K562 (cell line): ENCODE data around the gene SOCS3. TPM values are rescaled to one million over a fixed set of nuclear protein-coding genes. Genes with fewer than 3 reads are reported as not detected.
A peak's percentile ranks its signal among the peaks of the same experiment; 100 is the strongest.

Experiments used
- ARNT ChIP-seq, 2 experiments: fragments of 450-650 bp; IDR thresholded peaks; 2 replicates each; pipeline ENCODE4 v1.6.1; 2016; ENCODE audit warnings: mild to moderate bottlenecking in 1 of 2
- GTF3C2 ChIP-seq: IDR thresholded peaks from 3 replicates; pipeline ENCODE4 v1.6.1; 2011; ENCODE audit warnings: borderline replicate concordance, mild to moderate bottlenecking, moderate library complexity; ENCODE audit not compliant: insufficient read length; ENCODE audit errors: extremely low read depth
- HNRNPLL ChIP-seq: fragments of 200-400 bp; formaldehyde crosslinking; IDR thresholded peaks from 2 replicates; pipeline ENCODE4 v1.6.1; 2017; ENCODE audit warnings: low read length, low read depth, mild to moderate bottlenecking; ENCODE audit not compliant: poor library complexity, severe bottlenecking
- ILF3 ChIP-seq: fragments of 450-650 bp; IDR thresholded peaks from 2 replicates; pipeline ENCODE4 v1.6.1; 2018; ENCODE audit warnings: antibody characterized with exemption, mild to moderate bottlenecking, moderate library complexity, borderline replicate concordance
- NRF1 ChIP-seq, 2 experiments: fragments of 450-650 bp; IDR thresholded peaks in 1 of 2; conservative IDR thresholded peaks in 1 of 2; 2 replicates each; pipeline ENCODE4 v1.6.1; 2014; ENCODE audit warnings: mild to moderate bottlenecking in 2 of 2
- PHF20 ChIP-seq: fragments of 450-650 bp; IDR thresholded peaks from 2 replicates; pipeline ENCODE4 v1.6.1; 2018; ENCODE audit not compliant: partially characterized antibody
- RAD21 ChIP-seq, 2 experiments: fragments of 250-450 bp in 1 of 2; fragments of 450-650 bp in 1 of 2; sonication (Bioruptor Pico) in 1 of 2; formaldehyde crosslinking in 1 of 2; IDR thresholded peaks in 1 of 2; conservative IDR thresholded peaks in 1 of 2; 2 replicates each; pipeline versions ENCODE4 v1.4.0 to v1.8.0; 2020 to 2022; ENCODE audit warnings: mild to moderate bottlenecking in 2 of 2, moderate library complexity in 1 of 2
- U2AF2 ChIP-seq: fragments of 200-400 bp; formaldehyde crosslinking; optimal IDR thresholded peaks from 2 replicates; pipeline ENCODE3; 2017; ENCODE audit warnings: low read depth, mild to moderate bottlenecking, low read length
- VEZF1 ChIP-seq: fragments of 200-800 bp; sonication (Bioruptor generic); IDR thresholded peaks from 2 replicates; pipeline ENCODE4 v1.6.1; 2017; ENCODE audit warnings: missing genetic modification characterization, missing compliant biosample characterization
- ZNF395 ChIP-seq: fragments of 200-800 bp; sonication (Bioruptor generic); IDR thresholded peaks from 2 replicates; pipeline ENCODE4 v1.6.1; 2017; ENCODE audit warnings: missing genetic modification characterization, missing compliant biosample characterization
- polyA plus RNA-seq, 8 experiments: library from polyadenylated mRNA; depleted of rRNA in 4 of 8; stranded (reverse) in 5 of 8; unstranded in 3 of 8; fragments of >200 nt; fragmentation: Nextera tagmentation in 2 of 8; fragmentation: Illumina TruSeq in 1 of 8; extraction: Ambion mirVana in 2 of 8; extraction: Trizol in 1 of 8; gene quantifications; 2 replicates each; pipeline versions ENCODE4 v1.2.1 to v1.2.3, GENCODE V29; 2011 to 2014; ENCODE audit warnings: inconsistent platforms in 1 of 8, missing spikeins in 1 of 8
- total RNA-seq, 7 experiments: library from RNA; depleted of rRNA in 6 of 7; stranded (reverse); fragments of >200 nt in 6 of 7; fragmentation: Illumina TruSeq in 2 of 7; extraction: Trizol in 2 of 7; gene quantifications; 2 replicates each; pipeline versions ENCODE4 v1.2.1 to v1.2.3, GENCODE V29; 2011 to 2021; ENCODE audit warnings: low replicate concordance in 1 of 7

Gene SOCS3
- total and polyA plus RNA-seq, 9 of the 15 experiments (the other 6 are each of a cell fraction or from before 2014, with no cell fraction given) = 0.56 to 38.9 (median 13.7) TPM

GRCh38 chr17:78307887-78308638 is 51.8 kb downstream of the SOCS3 start (continued):
- TF ChIP-seq HNRNPLL (no peak), ARNT (IDR thresholded peaks at IDR 0.05) (no peak), U2AF2 (no peak), GTF3C2 (no peak), VEZF1 (peak; percentile 43; the same call in 1 of the 2 replicates), ILF3 (no peak), NRF1 (conservative IDR thresholded peaks at IDR 0.05 in 1 of 2, IDR thresholded peaks at IDR 0.05 in 1 of 2) (no peak; a peak in 1 of 4 replicates), RAD21 (CRISPR knock-in tag; conservative IDR thresholded peaks at IDR 0.05 in 1 of 2, IDR thresholded peaks at IDR 0.05 in 1 of 2) (0 out of 4 replicates have a peak, but pooled peaks of 1 of the 2 experiments have one; percentile 4), ZNF395 (CRISPR knock-in tag) (0 out of 2 replicates have a peak, but pooled peaks have one; percentile 28), PHF20 (no peak)
